ENCODE data around the gene CBX8. TPM values are rescaled to one million over a fixed set of nuclear protein-coding genes. Genes with fewer than 3 reads are reported as not detected.

The CBX8 gene
- total and polyA plus RNA-seq, 2 of the 13 experiments (the other 11 are each of a cell fraction or from before 2014, with no cell fraction given) = 0.34 to 12.6 TPM

- no peak for TF ChIP-seq TAF15 (IDR thresholded peaks at IDR 0.05; ENCODE audit: low read depth, low read length, poor library complexity, severe bottlenecking)
- peak; percentile 21 for TF ChIP-seq ERF (CRISPR knock-in tag; IDR thresholded peaks at IDR 0.05)
- no peak; the same call in 1 of the 2 replicates for TF ChIP-seq HNF1B (CRISPR knock-in tag; IDR thresholded peaks at IDR 0.05)
- TF ChIP-seq ZNF333 (CRISPR knock-in tag; IDR thresholded peaks at IDR 0.05; ENCODE audit: borderline replicate concordance) = no peak
- TF ChIP-seq GPN1 (CRISPR knock-in tag; IDR thresholded peaks at IDR 0.05; ENCODE audit: borderline replicate concordance) = no peak
- TF ChIP-seq HNRNPH1 (optimal IDR thresholded peaks at IDR 0.05; ENCODE audit: low read depth, low read length) = no peak
- TF ChIP-seq SMC3 (IDR thresholded peaks at IDR 0.05; ENCODE audit: low read length) = no peak
- TF ChIP-seq ELF4 (CRISPR knock-in tag; IDR thresholded peaks at IDR 0.05; ENCODE audit: borderline replicate concordance) = no peak
- TF ChIP-seq KLF16 (CRISPR knock-in tag; IDR thresholded peaks at IDR 0.05) = no peak
- TF ChIP-seq ZNF709 (CRISPR knock-in tag; IDR thresholded peaks at IDR 0.05) = no peak
- no peak for TF ChIP-seq GFI1 (CRISPR knock-in tag; IDR thresholded peaks at IDR 0.05; ENCODE audit: borderline replicate concordance)
- TF ChIP-seq ZKSCAN8 (CRISPR knock-in tag; IDR thresholded peaks at IDR 0.05; ENCODE audit: borderline replicate concordance) = no peak
- TF ChIP-seq MTF2 (CRISPR knock-in tag; IDR thresholded peaks at IDR 0.05; ENCODE audit: borderline replicate concordance) = no peak
- no peak for TF ChIP-seq SETDB1 (CRISPR knock-in tag; IDR thresholded peaks at IDR 0.05; ENCODE audit: borderline replicate concordance)
Observed at GRCh38 chr17:79788989-79789942, 7.6 kb downstream of the CBX8 start (continued).

All from HepG2 (cell line).